ENCODE data around the gene U2AF2. TPM values are rescaled to one million over a fixed set of nuclear protein-coding genes. Genes with fewer than 3 reads are reported as not detected.

The U2AF2 gene
- total RNA-seq, 1 experiment from 2014 or later, result 411 TPM

GRCh38 chr19:55653651-55654322, 1.0 kb upstream of the U2AF2 start:
- Histone ChIP-seq H3K27ac (ENCODE audit: low read depth, low read length, poor library complexity, severe bottlenecking) (peak overlapping the region; percentile 99), H3K36me3 (ENCODE audit: insufficient read depth, low read length, poor library complexity, severe bottlenecking) (peaks cover 18% of the 10 kb centered on the region), H3K4me1 (ENCODE audit: insufficient read depth, low read length, poor library complexity, severe bottlenecking) (peaks cover 27% of the 10 kb centered on the region), H3K27me3 (replicated peaks; ENCODE audit: insufficient read depth, low read depth, low read length, poor library complexity) (no peaks in the 10 kb centered on the region), H3K9me3 (ENCODE audit: low read depth, low read length, poor library complexity, severe bottlenecking) (no peaks in the 10 kb centered on the region), H3K4me3 (ENCODE audit: low read depth, low read length, poor library complexity, severe bottlenecking) (peak overlapping the region; percentile 83)
- intact Hi-C loops (cut with micrococcal nuclease; ENCODE audit: unreplicated experiment), result no loop called here
- DNase-seq (ENCODE audit: low spot score), result peak; percentile 99
- POLR2A ChIA-PET (ENCODE audit: low non-redundant PET), result interaction anchor here (0.6 to 0.7 kb wide), 2 partner anchors 14 to 318 kb away, joined by 3 read pairs; no protein-coding TSS in a partner anchor
- CTCF ChIA-PET, result interaction anchor here (0.6 to 1.5 kb wide), 11 partner anchors 11 to 503 kb away, joined by 3 to 21 read pairs (median 3); partner anchors contain the start of genes ISOC2, ZNF581 and ZNF784
- TF ChIP-seq CTCF (conservative IDR thresholded peaks at IDR 0.05; ENCODE audit: low read depth, low read length) (peak; percentile 99), EZH2 (IDR thresholded peaks at IDR 0.05; ENCODE audit: borderline replicate concordance, low read depth, low read length, poor library complexity, severe bottlenecking) (no peak)
- BruUV-seq (replicated peaks), result no TSS peak

- CTCF ChIA-PET, result interaction anchor here (0.5 to 1.5 kb wide), 7 partner anchors 12 to 193 kb away, joined by 3 to 17 read pairs (median 3); partner anchors contain the start of genes ISOC2, ZNF581 and ZNF784
- no peak for TF ChIP-seq EZH2 (IDR thresholded peaks at IDR 0.05; ENCODE audit: borderline replicate concordance, low read depth, low read length, poor library complexity, severe bottlenecking)
- no peak for TF ChIP-seq CTCF (conservative IDR thresholded peaks at IDR 0.05; ENCODE audit: low read depth, low read length)
- peak; percentile 100 for DNase-seq (ENCODE audit: low spot score)
- no peaks in the 10 kb centered on the region for H3K9me3 ChIP-seq (ENCODE audit: low read depth, low read length, poor library complexity, severe bottlenecking)
- intact Hi-C loops (cut with micrococcal nuclease; ENCODE audit: unreplicated experiment), result no loop called here
- POLR2A ChIA-PET (ENCODE audit: low non-redundant PET), result interaction anchor here (0.6 to 0.7 kb wide), 3 partner anchors 14 to 319 kb away, joined by 3 read pairs; no protein-coding TSS in a partner anchor
- H3K36me3 ChIP-seq (ENCODE audit: insufficient read depth, low read length, poor library complexity, severe bottlenecking), result peaks cover 21% of the 10 kb centered on the region
- peak overlapping the region; percentile 99 for H3K27ac ChIP-seq (ENCODE audit: low read depth, low read length, poor library complexity, severe bottlenecking)
- no peaks in the 10 kb centered on the region for H3K27me3 ChIP-seq (replicated peaks; ENCODE audit: insufficient read depth, low read depth, low read length, poor library complexity)
- H3K4me1 ChIP-seq (ENCODE audit: insufficient read depth, low read length, poor library complexity, severe bottlenecking), result peaks cover 21% of the 10 kb centered on the region
- no TSS peak for BruUV-seq (replicated peaks)
- H3K4me3 ChIP-seq (ENCODE audit: low read depth, low read length, poor library complexity, severe bottlenecking), result peak overlapping the region; percentile 83
Measured at GRCh38 chr19:55654323-55654867, 440 bp upstream of the U2AF2 start.

GRCh38 chr19:55655648-55656040, 809 bp downstream of the U2AF2 start:
- DNase-seq (ENCODE audit: low spot score), result no peak
- TF ChIP-seq EZH2 (IDR thresholded peaks at IDR 0.05; ENCODE audit: borderline replicate concordance, low read depth, low read length, poor library complexity, severe bottlenecking) (no peak), CTCF (conservative IDR thresholded peaks at IDR 0.05; ENCODE audit: low read depth, low read length) (no peak)
- intact Hi-C loops (cut with micrococcal nuclease; ENCODE audit: unreplicated experiment), result loop anchor here (2.0 kb wide), 1 partner anchor 15 kb away; no protein-coding TSS in a partner anchor
- Histone ChIP-seq H3K9me3 (ENCODE audit: low read depth, low read length, poor library complexity, severe bottlenecking) (no peaks in the 10 kb centered on the region), H3K27me3 (replicated peaks; ENCODE audit: insufficient read depth, low read depth, low read length, poor library complexity) (no peaks in the 10 kb centered on the region), H3K4me1 (ENCODE audit: insufficient read depth, low read length, poor library complexity, severe bottlenecking) (peaks cover 18% of the 10 kb centered on the region), H3K27ac (ENCODE audit: low read depth, low read length, poor library complexity, severe bottlenecking) (peak overlapping the region; percentile 99), H3K4me3 (ENCODE audit: low read depth, low read length, poor library complexity, severe bottlenecking) (peak overlapping the region; percentile 83), H3K36me3 (ENCODE audit: insufficient read depth, low read length, poor library complexity, severe bottlenecking) (peaks cover 31% of the 10 kb centered on the region)
- BruUV-seq (replicated peaks), result TSS peak; percentile 53
- POLR2A ChIA-PET (ENCODE audit: low non-redundant PET), result no interaction called here
- CTCF ChIA-PET, result interaction anchor here (0.6 to 2.1 kb wide), 2 partner anchors 16 to 75 kb away, joined by 3 to 6 read pairs; partner anchors contain the start of gene ZNF579
